MM.1S (cell line): ENCODE data around the gene PDE3B.

ENCODE experiments used
- EZH2 ChIP-seq: fragments of 300-600 bp; sonication (generic); optimal IDR thresholded peaks from 2 replicates; pipeline ENCODE3; 2017; ENCODE audit warnings: low read depth, mild to moderate bottlenecking, antibody characterized with exemption, low read length, mixed read lengths
- EZH2phosphoT487 ChIP-seq: fragments of 300-600 bp; sonication (generic); IDR thresholded peaks from 2 replicates; pipeline ENCODE4 v1.6.1; 2018; ENCODE audit warnings: antibody characterized with exemption, low read length
- TF ChIP-seq, protein P1 (sequence below): fragments of 300-600 bp; sonication (generic); IDR thresholded peaks from 2 replicates; pipeline ENCODE4 v1.5.1; 2016; ENCODE audit warnings: antibody characterized with exemption, low read length, mixed read lengths

DNA sequence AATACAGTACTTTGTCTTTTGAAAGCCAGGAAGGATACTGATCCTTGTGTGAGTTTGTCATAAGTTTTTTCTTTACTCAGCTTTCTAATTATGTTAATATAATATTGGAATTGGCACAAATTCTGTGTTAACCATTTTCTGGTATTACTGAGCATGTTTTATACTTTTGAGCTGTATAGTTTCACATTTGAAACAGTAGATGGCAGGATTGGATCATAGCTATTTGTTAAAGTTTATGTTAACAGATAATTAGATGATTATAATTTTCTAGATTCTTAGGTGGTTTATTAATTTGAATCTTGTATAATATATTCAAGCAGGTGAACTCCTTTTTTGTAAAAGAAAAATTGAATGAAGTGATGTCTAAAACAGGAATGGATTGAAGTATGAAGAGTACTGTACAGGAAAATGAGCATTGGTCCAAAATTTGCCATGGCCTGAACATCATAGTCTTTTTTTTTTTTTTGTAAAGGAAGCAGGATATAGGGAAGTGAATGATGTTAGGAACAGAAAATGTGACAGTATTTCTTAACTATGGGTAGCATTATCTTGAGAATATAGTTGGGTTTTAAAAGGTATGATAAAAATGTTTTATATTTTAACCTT is 146.4 kb downstream of the PDE3B start:
- TF ChIP-seq, protein P1, sequence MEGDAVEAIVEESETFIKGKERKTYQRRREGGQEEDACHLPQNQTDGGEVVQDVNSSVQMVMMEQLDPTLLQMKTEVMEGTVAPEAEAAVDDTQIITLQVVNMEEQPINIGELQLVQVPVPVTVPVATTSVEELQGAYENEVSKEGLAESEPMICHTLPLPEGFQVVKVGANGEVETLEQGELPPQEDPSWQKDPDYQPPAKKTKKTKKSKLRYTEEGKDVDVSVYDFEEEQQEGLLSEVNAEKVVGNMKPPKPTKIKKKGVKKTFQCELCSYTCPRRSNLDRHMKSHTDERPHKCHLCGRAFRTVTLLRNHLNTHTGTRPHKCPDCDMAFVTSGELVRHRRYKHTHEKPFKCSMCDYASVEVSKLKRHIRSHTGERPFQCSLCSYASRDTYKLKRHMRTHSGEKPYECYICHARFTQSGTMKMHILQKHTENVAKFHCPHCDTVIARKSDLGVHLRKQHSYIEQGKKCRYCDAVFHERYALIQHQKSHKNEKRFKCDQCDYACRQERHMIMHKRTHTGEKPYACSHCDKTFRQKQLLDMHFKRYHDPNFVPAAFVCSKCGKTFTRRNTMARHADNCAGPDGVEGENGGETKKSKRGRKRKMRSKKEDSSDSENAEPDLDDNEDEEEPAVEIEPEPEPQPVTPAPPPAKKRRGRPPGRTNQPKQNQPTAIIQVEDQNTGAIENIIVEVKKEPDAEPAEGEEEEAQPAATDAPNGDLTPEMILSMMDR, result peak; percentile 52
- TF ChIP-seq EZH2phosphoT487 (no peak), EZH2 (no peak)
